GM18526 (cell line): ENCODE results near the gene AGBL5.
A peak's percentile ranks its signal among the peaks of the same experiment; 100 is the strongest.

Experiments used
- POLR2A ChIP-seq: IDR thresholded peaks from 3 replicates; pipeline ENCODE4 v1.6.1; 2011; ENCODE audit not compliant: insufficient read length; ENCODE audit errors: extremely low read depth

AGBL5 gene, protein sequence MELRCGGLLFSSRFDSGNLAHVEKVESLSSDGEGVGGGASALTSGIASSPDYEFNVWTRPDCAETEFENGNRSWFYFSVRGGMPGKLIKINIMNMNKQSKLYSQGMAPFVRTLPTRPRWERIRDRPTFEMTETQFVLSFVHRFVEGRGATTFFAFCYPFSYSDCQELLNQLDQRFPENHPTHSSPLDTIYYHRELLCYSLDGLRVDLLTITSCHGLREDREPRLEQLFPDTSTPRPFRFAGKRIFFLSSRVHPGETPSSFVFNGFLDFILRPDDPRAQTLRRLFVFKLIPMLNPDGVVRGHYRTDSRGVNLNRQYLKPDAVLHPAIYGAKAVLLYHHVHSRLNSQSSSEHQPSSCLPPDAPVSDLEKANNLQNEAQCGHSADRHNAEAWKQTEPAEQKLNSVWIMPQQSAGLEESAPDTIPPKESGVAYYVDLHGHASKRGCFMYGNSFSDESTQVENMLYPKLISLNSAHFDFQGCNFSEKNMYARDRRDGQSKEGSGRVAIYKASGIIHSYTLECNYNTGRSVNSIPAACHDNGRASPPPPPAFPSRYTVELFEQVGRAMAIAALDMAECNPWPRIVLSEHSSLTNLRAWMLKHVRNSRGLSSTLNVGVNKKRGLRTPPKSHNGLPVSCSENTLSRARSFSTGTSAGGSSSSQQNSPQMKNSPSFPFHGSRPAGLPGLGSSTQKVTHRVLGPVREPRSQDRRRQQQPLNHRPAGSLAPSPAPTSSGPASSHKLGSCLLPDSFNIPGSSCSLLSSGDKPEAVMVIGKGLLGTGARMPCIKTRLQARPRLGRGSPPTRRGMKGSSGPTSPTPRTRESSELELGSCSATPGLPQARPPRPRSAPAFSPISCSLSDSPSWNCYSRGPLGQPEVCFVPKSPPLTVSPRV

DNA sequence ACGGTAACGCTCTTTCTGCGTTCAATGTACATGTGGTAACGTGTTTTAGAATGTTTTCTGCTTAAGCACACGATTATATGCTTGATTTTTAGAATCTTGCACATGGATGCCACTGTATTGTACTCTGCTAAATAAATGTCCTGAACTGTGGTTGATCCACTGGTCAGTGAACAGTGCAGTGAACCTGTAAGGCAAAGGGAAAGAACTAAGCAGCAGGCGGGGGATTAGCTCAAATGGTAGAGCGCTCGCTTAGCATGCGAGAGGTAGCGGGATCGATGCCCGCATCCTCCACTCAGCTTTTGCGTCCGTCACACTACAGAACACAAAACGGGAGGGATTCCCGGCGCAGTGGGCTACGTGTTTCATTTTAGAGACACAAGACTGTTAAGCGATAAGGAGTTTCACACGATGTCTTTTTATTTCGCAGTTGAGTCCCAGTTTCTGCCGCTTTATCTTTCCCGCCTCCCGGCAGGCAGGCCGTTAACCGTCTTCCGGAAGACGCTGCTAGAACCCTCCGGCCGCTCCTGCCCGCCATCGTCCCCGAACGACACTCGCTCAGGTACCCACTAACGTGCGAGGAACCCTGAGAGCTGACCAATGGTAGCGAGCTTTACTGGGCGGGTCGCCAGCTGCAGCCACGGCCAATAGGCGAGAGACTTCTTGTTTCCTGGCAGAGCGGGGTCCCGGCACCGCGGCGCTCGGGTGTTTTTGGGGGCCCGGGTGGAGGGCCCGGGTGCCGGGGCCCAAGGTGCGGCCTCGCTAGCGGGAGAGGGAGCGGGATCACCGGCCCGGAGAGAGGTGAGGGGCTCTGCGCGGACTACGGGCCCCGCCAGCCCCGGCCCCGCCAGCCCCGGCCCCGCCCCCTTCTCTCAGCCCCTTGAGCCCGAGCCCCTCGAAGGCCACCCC lies at the start of gene AGBL5:
TSS of gene AGBL5 (plus strand) at position 673 of the 906 bp plus-strand sequence. CDS start 1,291 bp downstream, outside the sequence.
- TF ChIP-seq POLR2A: peak; percentile 69

DNA sequence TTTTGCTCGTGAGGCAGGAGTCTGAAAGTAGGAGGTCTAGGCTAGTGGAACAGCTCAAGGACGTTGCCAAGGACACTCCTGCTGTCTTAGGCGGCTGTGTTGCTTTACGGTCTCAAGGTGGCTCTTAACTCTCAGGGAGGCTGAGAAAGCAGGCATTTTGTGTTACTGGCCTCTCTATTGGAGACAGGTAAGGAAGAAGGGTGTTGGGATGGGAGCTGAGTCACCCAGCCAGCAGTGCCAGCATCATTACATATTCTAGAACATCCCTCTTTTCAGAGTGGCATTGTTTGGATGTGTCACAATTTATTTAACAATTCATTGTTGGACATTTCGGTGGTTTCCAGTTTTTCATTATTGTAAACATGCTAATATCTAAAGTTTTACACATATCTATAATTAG lies 49.5 kb upstream of the AGBL5 start:
- TF ChIP-seq POLR2A: no peak

DNA sequence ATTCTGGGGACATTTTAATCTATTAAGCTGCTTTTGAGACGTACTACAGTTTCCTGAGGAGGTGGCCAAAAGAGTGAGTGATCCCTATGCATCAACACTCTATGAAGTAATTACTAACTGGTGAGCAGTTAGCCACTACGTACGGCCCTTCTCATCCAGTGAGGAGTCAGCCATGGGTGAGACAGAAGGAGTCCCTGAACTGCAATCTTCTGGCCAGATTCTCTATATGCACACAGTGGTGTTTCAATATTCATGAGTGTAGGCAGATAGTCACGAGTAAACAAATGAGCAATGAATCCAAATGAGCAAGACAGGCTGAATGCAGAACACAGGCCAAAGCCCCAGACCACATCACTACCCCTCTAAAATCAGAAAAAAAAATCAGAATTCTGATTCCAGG lies 48.5 kb upstream of the AGBL5 start:
- no peak for TF ChIP-seq POLR2A

DNA sequence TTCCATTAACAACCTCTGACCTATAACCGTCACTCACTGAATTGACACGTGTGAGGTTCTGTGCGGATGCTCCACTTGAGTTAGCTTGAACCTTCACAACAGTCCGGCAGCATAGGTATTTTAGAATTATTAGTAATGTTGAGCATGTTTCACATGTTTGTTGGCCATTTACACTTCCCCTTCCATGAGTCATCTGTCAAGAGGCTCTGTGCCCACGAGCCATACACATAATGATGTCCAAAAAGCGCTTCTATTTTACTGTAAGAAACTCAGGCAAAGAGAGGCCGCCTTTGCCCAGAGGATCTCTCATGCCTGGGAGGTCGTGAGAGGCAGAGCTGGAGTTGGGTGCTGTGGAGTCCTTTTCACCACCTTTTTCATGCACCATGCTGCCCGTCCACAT lies 47.6 kb upstream of the AGBL5 start:
- no peak for TF ChIP-seq POLR2A

DNA sequence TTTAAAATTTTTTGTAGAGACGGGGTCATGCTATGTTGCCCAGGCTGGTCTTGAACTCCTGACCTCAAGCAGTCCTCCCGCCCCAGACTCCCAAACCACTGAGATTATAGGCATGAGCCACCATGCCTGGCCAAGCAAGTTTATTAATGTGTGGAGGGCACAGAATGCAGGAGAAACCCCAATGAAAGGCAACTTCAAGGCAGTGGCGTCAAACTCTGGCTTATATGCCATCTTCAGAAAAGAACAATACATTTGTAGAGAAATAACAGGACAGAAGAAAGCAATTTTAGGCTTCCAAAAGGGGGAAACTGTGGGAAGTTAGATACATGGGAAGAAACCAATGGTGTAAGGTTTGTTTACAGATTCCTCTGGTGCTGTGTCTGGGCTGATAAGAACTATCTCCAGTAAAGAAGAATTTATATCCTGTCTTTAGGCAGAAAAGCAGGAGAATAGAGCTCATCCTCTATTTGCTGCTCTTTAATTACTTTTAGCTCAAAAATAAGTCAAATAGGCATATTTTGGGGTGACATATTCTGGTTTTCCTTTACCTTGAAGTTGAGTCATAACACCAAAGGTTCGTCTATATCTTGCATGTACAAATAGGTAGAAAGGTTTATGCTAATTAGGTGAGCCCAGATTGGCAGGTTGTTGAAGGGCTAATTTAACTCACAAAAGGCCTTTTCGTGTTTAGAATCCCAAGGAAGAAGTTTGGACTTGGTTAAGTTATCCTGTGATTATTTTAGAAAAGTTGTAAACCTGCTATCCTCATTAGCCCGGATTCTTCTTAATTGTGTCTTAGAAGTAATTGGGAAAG lies 44.7 kb upstream of the AGBL5 start:
- TF ChIP-seq POLR2A: no peak

DNA sequence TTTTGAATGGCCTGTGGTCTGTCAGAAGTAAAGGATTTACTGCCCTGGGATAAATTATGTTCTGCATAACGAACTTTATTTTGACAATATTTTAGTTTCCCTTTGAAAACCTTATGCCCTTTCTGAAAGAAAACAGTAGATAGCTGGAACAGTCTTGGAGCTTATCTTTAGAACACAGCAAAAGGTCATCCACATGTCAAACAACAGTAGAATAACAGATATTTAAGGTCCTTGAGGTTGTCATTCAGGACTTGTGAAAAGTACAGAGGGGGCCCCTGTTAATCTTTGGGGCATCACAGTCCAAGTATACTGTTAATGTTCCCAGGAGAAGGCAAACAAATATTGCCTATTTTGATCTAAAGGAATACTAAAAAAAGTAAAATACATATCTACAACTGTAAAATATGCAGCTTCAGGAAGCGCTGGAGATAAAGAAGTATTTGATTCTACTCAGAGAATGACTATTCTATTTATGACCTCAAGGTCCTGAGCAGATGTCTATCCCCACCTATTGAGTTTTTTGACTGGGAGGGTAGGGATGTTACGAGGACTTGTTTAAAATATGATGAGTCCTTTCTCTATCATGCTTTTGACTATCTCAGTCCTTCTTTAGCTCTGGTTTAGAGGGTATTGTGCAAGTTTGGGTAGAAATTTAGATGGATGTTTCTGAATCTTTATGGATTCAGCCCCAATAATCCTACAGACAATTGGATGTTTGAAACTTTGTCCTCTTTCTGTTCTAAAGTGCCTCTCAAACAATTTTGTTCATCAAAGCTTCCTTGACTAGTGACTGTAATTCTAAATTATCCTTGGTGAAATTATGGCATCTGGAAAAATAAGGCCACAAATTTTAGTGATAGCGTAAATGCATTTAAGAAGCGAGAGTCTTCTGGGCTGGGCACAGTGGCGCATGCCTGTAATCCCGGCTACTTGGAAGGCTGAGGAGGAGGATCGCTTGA lies 43.8 kb upstream of the AGBL5 start:
- no peak for TF ChIP-seq POLR2A

DNA sequence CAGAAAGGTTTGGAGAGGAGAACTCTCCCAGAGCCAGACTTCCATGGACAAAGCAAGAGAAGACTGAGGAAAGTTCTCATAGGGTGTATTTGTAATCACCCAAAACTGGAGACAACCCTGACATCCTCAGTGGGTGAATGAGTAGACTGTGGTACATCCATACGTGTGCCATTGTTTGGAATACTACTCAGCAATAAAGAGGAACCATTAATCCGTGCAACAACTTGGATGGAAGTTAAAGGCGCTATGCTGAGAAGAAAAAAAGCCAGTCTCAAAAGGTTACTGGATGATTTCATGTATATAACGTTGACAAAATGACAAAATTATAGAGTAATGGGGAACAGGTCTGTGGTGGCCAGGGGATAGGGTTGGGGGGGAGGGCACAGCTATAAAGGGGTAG lies 42.8 kb upstream of the AGBL5 start:
- no peak for TF ChIP-seq POLR2A

DNA sequence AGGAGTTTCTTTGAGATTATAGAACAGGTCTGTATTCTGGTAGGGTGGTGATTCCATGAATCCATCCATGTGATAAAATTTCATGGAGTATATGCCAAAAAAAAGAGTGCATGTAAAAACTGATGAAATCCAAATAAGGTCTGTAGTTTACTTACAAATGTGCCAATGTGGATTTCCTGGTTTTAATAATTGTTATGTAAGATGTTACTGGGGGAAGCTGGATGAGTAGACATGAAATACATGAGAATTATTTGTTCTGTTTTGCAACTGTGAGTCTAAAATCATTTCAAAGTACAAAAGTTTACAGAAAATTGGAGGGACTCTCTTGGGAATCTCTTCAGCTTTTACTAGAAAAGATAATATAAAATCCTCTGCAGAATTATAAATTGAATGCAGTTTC lies 42.4 kb upstream of the AGBL5 start:
- no peak for TF ChIP-seq POLR2A

DNA sequence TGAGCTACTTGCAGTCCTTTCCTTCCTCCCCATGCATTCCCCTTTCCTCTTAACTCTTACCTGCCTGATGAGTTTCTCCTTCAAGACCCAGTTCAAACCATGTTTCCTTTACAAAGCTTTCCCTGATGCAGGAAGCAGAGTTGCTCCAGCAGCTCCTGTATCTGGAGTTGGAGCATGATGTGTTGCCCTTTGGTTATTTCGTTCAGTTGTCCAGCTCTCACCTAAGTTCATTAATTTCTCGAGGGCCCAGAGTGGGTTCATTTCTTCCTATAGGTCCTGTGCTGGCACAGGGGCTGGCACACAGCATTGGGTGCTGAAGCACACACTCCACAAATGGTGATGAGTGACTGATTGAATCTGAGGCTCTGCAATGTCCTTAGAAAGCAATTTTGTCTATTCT lies 41.8 kb upstream of the AGBL5 start:
- TF ChIP-seq POLR2A: no peak

DNA sequence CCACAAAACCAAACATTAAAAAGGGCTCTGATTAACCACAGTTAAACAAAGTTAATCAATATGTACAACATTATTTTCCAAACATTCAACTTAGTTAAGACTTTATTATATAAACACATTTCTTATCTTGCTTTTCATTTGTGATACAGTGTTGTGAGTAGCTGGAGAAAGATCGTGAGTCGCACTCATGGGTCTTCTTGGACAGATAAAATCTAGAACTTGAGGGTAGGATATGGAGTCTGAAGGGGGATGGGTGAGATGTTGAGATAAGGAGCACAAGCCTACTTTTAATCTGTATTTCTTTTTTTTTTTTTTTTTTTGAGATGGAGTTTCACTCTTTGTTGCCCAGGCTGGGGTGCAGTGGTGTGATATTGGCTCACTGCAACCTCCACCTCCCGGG lies 41.3 kb upstream of the AGBL5 start:
- TF ChIP-seq POLR2A: no peak

DNA sequence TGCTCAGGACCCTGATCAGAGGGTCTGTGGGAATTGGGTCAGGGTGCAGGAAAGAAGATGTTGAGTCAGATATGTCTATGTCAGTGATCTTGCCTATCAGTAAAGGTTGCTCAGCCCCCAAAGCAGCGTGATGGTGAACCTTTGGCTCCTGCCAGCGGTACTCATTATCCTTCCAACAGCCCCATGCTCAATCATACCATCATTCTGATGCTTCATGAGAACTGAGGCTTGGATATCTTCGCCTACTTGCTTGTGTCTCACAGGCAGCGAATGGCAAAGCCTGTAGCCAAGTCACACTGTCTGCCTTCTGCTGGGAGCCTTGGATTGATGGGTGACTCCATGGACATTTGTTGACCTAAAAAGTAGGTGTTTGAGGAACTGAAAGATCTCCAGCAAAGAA lies 37.7 kb upstream of the AGBL5 start:
- TF ChIP-seq POLR2A: no peak

DNA sequence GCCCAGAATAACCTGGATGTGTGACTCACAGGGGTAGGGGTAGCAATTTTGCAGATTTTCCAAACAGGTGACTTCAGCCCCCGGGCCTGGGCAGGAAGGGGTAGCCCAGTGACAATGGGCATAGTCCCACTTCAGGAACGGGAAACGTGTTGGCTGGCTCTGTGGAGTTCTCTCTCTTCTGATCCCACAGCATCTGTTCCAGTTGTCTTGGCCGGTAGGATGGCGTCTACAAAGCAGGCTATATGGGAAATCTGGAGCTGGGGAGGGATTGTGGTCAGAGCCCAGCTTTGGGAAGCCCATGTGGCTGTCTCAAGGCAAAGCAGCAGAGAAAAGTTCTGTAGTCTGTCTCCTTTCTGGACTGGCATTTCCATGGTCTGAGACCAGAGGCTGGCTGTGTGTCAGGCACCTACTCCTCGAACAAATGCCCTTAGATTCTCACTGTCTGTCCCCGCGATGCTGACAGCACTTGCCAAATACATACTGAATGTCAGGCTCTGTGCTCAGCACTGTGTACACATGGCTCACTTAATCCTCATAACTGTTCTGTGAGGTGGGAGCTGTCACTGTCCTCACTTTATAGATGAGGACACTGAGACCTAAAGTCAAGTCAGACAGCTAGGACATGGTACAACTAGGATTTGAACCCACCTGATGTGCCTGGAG lies 36.6 kb upstream of the AGBL5 start:
- no peak for TF ChIP-seq POLR2A
